HG03575 (cell line): ENCODE measurements around the gene LDAF1.
"Not testable (repeated sequence)": the region's sequence is repeated elsewhere in the genome, so short reads cannot be mapped to it uniquely, and the experiment has no call there.

Experiments
- ATAC-seq: cut with Tn5 transposase; IDR thresholded peaks from one replicate; pipeline ENCODE4 v1.9.1; 2021; ENCODE audit not compliant: unreplicated experiment, insufficient number of reproducible peaks, low FRiP score; ENCODE audit errors: extremely low read depth

The LDAF1 gene

DNA sequence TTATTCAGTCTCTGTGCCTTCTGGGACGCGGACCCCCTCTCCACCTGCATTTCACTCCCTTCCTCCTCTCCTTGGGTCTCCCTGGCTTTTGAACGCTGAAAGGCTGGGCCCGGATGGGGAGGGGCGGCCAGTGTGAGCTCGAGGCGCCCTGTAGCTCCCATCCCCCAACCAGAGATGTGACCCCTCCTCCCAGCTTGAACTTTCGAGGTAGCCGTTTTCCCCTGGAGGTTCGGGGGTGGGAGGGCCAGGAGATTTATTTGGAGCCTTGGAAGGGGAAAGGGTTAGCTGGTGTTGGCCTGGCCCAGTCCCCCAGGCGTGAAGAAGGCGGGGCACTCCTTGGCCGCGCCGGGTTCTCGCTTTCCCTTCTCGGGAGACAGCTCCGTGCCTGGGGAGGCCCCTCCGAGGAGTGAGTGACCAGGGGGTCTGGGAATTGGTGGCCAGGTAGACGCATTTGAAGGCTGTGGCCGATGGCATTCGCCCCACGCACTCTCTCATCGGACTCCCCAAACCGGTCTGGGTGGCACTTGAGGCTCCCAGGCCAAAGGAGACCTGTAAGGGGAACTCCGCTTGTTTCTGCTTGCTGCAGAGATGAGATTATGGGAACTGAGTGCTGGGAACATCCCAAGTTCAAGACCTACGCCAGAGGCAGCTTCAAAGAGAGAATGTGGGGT is 942 bp downstream of the LDAF1 start:
- ATAC-seq = no peak

DNA sequence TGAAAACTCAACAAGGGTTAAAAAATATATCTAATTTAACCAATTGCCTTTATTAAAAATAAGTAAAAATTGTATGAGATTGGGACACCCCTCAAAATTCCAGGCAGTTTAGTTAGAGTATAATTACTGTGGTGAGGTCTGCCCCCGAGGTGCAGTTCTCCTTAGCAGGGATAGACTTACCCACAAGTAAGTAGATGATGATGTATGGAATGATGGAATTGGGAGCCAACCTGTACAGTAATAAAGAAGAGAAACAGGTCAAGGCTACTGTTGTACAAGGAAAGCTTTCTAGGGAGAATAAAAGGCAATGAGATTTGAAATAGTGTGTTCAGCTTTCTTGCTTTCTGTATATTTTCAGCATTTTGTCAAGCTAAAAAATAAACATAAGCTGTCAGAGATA is 1.8 kb downstream of the LDAF1 start:
- no peak for ATAC-seq

DNA sequence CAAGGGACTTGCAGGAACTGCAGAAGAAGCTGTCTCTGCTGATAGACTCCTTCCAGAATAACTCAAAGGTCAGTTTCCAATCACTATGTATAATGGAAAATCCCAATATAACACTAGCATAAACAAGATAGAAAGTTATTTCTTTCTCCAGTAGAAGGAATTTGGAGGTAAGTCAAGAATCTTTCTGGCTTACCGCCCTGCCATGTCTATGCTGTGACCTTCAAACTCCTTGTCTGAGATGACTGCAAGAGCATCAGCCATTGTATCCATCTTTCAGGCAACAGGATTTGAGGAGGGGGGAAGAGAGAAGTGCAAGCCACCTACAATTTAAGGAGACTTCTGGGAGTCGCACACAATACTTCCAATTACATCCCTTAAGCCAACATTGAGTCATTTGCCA is 2.7 kb downstream of the LDAF1 start:
- no peak for ATAC-seq

DNA sequence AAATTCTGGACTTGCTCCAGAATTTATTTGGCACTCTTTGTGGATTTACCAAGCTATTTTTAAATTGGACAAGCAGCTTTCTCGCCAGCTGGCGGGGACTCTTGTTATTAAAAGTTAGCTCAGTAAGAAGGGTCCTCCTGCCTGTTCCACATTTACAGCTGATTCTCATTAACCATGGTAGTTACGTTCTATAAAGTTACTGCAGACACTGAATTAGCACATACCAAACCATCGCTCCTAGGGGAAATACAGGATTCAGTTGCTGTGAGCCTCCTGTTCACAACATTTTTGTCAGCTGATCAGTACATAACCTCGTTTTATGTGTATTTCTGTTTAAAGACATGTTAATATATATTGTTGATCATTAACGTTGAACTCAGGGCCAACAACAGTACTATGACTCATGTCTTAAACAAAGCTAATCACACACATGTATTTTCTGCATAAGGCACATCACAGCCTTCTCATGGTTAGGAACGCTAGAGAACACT is 4.2 kb downstream of the LDAF1 start:
- ATAC-seq = no peak

DNA sequence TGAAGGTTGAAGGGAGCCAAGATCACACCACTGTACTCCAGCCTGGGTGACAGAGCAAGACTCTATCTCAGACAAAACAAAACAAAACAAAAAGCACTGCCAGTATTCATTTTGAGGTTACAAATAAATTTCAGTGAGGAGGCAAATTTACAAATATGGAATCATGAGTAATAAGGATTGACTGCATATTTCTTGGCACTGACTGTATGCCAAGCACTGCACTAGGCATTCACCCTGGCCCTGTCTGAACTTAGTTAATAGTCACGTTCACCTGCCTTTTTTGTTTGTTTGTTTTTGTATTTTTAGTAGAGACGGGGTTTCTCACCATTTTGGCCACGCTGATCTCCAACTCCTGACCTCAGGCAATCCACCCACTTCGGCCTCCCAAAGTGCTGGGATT is 5.1 kb downstream of the LDAF1 start:
- no peak for ATAC-seq

DNA sequence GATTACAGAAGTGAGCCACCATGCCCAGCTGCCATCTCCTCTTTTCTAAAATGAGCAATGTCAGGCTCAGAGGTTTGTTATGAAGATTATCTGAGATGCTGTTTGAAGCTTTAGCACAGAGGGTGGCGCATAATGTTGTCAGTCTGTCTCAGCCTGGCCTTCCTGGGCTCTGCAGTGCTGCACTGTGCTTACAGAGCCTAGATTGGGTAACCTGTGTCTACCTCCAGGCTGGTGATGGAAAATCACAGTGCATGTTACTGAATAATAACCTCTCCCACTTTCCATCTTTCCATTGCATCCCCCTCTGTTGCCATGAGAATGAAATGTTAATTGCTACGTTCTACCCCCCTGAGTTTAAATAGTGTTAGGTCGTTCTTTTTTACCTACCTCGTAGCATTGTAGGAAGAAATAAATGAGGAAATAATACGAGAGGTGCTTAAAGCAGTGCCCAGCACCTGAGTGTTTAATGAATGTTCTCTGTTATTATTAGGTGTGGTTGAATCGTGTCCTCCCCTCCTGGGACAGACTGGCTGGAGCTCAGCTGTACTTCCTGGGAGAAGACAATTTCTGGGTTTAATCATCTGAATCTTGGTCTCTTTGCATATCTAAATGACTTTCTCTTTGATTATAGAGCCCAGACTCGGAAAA is 6.2 kb downstream of the LDAF1 start:
- no peak for ATAC-seq

DNA sequence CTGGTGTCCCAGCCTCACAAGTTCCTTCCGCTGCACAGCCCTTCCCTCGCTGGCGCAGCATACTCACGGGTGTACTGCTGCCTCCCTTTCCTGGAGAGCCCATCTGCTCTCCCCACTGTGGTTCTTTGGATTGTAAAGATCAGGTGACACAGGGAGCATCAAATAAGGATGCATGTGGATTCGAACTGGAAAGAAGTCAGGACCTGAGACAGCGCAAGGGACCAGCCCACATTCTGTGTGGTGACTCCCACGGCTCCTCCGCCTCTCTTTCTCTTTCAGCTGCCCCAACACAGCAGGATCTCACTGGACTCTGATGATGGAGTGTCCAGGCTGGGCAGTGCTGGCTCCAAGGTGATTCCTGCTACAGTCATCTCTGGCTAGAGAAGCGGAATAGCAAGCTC is 8.1 kb downstream of the LDAF1 start:
- ATAC-seq = no peak

DNA sequence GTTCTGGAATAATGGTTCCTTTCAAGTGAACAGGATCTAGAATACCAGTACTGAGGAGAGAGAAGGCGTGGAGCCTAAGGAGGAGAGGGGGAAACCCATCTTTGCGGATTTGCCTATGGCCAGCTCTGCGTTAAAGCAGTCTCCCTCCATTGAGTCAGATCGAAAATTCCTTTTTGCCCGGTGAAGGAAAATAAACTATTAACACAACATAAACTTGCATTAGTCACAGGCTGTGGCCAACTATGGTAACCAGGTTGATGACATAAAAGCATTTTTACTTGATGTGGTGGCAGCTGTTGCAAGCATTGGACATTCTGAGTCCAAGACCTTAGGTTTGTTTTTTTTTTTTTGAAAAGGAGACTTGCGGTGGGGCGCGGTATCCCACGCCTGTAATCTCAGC is 8.9 kb downstream of the LDAF1 start:
- ATAC-seq = no peak

DNA sequence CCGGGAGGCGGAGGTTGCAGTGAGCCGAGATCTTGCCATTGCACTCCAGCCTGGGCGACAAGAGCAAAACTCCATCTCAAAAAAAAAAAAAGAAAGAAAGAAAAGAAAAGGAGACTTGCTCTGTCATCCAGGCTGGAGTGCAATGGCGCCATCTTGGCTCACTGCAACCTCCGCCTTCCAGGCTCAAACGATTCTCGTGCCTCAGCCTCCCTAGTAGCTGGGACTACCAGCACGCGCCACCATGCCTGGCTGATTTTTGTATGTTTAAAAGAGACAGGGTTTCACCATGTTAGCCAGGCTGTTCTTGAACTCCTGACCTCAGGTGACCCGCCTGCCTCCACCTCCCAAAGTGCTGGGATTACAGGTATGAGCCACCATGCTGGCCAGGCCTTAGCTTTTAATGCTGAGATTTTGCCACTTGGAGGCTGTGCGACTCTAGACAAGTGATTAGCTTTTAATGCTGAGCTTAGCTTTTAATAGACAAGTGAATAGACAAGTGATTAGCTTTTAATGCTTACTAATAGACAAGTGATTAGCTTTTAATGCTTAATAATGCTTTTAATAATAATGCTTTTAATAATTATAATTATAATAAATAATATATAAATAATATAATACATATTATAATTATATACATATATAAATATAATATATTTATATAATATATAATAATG is 9.6 kb downstream of the LDAF1 start:
- no peak for ATAC-seq

DNA sequence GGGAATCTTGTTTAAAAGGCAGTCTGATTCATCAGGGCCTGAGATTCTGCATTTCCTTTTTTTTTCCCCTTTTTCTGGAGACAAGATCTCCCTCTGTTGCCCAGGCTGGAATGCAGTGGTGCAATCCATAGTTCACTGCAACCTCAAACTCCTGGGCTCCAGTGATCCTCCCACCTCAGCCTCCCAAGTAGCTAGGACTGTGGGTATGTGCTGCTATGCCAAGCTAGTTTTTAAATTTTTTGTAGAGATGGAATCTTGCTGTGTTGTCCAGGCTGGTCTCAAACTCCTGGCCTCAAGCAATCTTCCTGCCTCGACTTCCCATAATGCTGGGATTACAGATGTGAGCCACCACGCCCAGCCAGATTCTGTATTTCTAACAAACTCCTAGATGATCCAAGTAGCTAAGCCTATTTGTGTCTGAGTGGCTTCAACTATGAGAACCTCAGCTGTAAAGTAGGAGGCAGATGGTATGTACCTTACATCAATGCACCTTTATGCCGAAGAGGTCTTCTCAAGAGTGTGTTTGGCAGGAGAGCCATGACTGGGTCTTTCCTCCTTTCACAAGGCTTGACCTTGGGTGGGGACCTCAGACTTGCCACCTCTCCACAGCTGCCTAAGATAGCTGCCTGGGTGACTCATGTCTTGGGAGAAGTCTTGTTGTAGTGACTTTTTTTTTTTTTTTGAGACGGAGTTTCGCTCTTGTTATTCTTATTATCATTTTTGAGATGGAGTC is 10.9 kb downstream of the LDAF1 start:
- no peak for ATAC-seq

DNA sequence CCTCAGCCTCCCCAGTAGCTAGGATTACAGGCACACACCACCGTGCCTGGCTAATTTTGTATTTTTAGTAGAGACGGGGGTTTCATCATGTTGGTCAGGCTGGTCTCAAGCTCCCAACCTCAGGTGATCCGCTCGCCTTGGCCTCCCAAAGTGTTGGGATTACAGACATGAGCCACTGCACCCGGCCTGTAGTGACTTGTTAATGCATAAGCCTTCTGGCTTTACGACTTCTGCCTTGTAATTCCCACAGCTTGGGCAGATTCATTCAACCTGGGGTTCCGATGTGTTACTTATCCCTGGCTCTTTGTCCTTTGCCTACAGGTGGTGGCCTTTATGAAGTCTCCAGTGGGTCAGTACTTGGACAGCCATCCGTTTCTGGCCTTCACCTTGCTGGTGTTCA is 11.6 kb downstream of the LDAF1 start:
- ATAC-seq = not testable (repeated sequence)

DNA sequence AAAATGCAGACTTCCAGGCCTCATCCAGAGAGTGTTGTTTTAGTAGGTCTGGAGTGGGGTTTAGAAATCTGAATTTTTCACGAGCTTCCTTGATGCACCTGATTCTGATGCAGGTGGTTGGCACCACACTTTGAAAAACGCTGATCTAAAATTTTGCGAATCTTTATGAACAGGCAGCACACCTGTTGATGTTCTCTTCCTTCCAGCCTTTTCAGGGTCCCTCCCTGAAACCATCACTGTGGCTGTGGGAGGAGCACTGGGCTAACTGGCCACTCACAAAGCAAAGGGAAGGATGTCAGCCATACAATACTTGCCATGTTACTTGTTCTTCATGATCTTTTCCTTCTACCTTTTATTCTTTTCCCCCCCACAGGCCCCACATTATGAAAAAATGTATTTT is 14.2 kb downstream of the LDAF1 start:
- ATAC-seq = no peak

DNA sequence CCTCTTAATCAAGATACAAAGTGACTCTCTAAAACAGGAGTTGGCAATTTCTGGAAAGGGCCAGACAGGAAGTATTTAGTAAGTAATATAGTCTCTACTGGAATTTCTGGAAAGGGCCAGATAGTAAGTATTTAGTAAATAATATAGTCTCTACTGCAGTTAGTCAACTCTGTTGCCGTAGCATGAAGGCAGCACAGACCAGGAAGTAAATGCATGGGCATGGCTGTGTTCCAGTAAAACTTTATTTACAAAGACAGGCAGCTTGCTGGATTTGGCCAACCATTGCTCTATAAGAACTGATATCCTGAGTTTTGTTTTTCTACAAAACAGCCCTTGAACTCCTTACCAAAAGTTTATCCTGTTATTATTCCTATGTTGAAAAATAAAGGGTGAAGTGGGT is 16.9 kb downstream of the LDAF1 start:
- no peak for ATAC-seq

DNA sequence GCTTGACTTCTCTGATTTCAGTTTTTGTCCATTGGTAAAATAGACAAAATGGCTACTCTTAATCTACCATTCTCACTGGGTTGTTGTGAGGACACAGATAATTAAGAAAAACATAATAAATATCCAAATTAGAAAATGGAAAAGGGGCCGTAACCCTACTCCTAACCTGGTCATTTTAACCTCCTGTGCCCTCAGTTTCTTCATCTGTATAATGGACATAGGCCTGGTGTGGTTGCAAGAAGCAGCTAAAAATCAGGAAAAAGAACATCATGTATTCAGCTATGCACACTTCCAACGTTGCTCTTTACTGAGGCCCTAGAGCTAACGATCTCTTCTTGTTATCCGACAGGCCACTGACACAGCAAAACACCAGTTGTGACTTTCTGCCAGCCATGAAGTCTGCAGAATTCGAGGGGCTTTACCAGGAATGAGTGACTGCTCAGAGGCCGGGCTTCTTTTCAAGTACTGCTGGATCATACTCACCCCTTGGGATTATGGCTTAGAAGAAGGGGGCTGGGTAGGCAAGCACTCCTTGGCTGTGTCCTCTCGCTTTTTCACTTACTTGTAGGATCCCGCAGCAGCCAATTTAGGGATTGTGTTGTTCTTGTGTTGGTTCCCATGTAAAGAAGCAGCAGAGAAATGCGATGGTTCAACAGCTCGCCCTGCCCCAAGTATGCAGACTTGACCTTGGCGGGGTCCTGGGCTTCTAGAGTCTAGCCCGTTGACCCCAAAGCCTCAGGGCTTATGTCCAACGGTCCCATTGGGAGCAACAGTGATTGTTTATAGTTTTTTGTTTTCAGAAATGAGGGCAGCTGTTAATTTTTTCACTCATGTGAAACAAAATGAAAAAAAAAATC is 20.9 kb downstream of the LDAF1 start:
- ATAC-seq = no peak

DNA sequence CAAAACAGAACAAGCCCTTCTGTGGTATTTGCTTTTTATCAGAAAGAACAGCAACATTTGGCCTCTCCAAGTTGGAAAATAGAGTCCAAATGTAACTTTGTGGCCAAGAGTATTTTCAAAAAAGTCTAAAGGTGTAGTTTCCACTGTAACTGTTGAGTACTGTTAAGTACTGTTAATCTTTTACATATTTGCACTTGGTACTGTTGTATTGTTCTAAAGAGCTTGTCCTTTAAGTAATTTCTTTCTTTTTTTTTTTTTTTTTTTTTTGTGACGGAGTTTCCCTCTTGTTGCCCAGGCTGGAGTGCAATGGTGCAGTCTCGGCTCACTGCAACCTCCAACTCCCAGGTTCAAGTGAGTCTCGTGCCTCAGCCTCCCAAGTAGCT is 21.5 kb downstream of the LDAF1 start:
- no peak for ATAC-seq

DNA sequence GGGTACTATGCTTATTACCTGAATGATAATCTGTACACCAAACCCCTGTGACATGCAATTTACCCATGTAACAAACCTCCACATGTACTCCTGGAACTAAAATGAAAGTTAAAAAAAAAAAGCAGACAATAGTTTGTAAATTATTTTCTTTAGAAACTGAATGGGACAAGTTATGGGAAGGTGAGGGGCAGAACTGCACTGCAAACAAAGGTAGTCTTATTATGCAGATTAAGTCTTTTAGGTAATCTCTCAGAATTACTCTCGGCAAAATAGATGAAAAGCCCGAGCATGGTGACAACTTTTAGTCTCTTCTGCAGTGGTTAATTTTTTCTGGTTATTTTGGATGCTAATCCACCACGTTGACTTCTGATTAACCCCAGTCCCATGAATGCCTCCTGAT is 25.5 kb downstream of the LDAF1 start:
- ATAC-seq = no peak

DNA sequence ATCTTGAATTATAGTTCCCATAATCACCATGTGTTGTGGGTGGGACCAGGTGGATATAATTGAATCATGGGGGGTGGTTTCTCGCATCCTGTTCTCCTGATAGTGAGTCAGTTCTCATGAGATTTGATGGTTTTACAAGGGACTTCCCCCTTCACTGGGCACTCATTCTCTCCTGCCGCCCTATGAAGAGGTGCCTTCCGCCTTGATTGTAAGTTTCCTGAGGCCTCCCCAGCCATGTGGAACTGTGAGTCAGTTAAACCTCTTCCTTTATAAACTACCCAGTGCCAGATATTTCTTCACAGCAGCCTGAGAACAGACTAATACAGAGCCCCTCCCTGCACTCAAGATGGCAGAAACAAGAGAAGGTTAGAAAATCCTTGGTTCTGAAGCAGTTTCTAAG is 26.4 kb downstream of the LDAF1 start:
- no peak for ATAC-seq

DNA sequence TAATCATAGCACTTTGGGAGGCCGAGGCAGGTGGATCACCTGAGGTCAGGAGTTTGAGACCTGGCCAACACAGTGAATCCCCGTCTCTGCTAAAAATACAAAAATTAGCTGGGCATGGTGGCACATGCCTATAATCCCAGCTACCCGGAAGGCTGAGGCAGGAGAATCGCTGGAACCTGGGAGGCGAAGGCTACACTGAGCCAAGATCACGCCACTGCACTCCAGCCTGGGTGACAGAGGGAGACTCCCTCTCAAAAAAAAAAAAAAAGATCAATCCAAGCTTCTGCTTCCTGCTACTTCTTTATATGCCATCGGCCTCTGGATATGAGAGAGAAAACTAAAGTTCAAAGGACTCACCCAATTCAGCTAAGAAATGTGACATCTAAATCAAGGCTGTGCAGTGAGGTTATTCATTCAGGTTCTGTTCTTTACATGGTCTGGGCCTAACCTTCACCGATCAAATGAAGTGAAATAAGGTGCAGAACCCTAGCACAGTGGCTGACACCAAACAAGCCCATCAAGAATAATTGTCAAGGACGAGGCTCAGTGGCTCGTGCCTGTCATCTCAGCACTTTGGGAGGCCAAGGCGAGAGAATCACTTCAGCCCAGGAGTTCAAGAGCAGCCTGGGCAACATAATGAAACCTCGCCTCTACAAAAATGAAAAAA is 27.3 kb downstream of the LDAF1 start:
- no peak for ATAC-seq
